K562 (cell line): Measurements from ENCODE around the gene LRRC37A3. TPM values are rescaled to one million over a fixed set of nuclear protein-coding genes. Genes with fewer than 3 reads are reported as not detected.
"Not testable (repeated sequence)": the region's sequence is repeated elsewhere in the genome, so short reads cannot be mapped to it uniquely, and the experiment has no call there.

Experiments
- ATAC-seq: fragments of 200-7000 bp; cut with Tn5 transposase; 3 replicates; pipeline ENCODE4 v1.9.1; 2020; ENCODE audit warnings: moderate library complexity
- BruUV-seq: library from RNA; stranded (reverse); fragments of 400-500 nt; replicated peaks from 2 replicates; lab custom pipeline; 2021; lab: Mats Ljungman, UMichigan
- CTCF ChIA-PET: fragments of 300-600 bp; formaldehyde crosslinking; extraction: SDS; loops from one replicate; lab custom pipeline; 2021; ENCODE audit warnings: low intra/inter-chr PET ratio; lab: Yijun Ruan, JAX
- POLR2A ChIA-PET: fragments of 300-600, 350-650 bp; sonication (Branson Sonifier 250); formaldehyde crosslinking; extraction: SDS; loops from one replicate; lab custom pipeline; 2021; ENCODE audit warnings: antibody characterized with exemption, inconsistent platforms; lab: Yijun Ruan, JAX
- DNase-seq, 4 experiments: peaks; one replicate each; pipeline versions ENCODE4 v3.0.0 to v3.0.0-alpha.2; 2011 to 2018; ENCODE audit warnings: low spot score in 3 of 4, mixed read lengths in 3 of 4; ENCODE audit errors: extremely low read depth in 1 of 4
- FAIRE-seq: peaks from 2 replicates; lab custom pipeline; 2011; peaks lifted over from hg19 to GRCh38; lab: Jason Lieb, UNC
- H2AFZ ChIP-seq: 2 replicates; pipeline ENCODE4 v1.6.0; 2011; ENCODE audit warnings: low read depth, low read length, control low read depth, inconsistent platforms
- H3K27ac ChIP-seq: fragments of 200-600 bp; 3 replicates; pipeline ENCODE4 v1.8.0; 2011; ENCODE audit warnings: low read depth, mild to moderate bottlenecking, control low read depth, inconsistent platforms, low read length, moderate library complexity, mixed read lengths; ENCODE audit errors: extremely low read depth
- H3K27me3 ChIP-seq, 2 experiments: fragments of 300-600 bp in 1 of 2; 2 replicates in 1 of 2; 3 replicates in 1 of 2; pipeline versions ENCODE4 v1.6.0 to v1.8.0; 2011; ENCODE audit warnings: inconsistent platforms in 2 of 2, low read length in 2 of 2, mild to moderate bottlenecking in 1 of 2, mixed read lengths in 1 of 2, moderate library complexity in 1 of 2; ENCODE audit not compliant: control insufficient read depth in 2 of 2, insufficient read depth in 2 of 2
- H3K36me3 ChIP-seq: fragments of 300-600 bp; 3 replicates; pipeline ENCODE4 v1.8.0; 2011; ENCODE audit warnings: mild to moderate bottlenecking, low read length, inconsistent platforms; ENCODE audit not compliant: control insufficient read depth, insufficient read depth
- H3K4me1 ChIP-seq, 2 experiments: fragments of 200-600 bp in 1 of 2; replicated peaks in 1 of 2; 2 replicates in 1 of 2; 3 replicates in 1 of 2; pipeline versions ENCODE4 v1.5.1 to v1.8.0; 2011; ENCODE audit warnings: inconsistent platforms in 2 of 2, low read length in 2 of 2, mild to moderate bottlenecking in 1 of 2, mixed read lengths in 1 of 2, moderate library complexity in 1 of 2; ENCODE audit not compliant: control insufficient read depth in 2 of 2, insufficient read depth in 2 of 2
- H3K4me2 ChIP-seq: 2 replicates; pipeline ENCODE4 v1.6.1; 2011; ENCODE audit warnings: low read length, control low read depth, inconsistent platforms, mixed read lengths; ENCODE audit not compliant: insufficient read depth
- H3K4me3 ChIP-seq: fragments of 200-600 bp; sonication (generic), shearing (Covaris generic); 2 replicates; pipeline ENCODE4 v1.5.1; 2016; ENCODE audit warnings: control low read depth, inconsistent platforms
- H3K79me2 ChIP-seq: fragments of 200-600 bp; 3 replicates; pipeline ENCODE4 v1.8.0; 2011; ENCODE audit warnings: low read length, inconsistent platforms; ENCODE audit not compliant: control insufficient read depth, insufficient read depth
- H3K9ac ChIP-seq, 2 experiments: 2 replicates each; pipeline versions ENCODE4 v1.6.0 to v1.6.1; 2011; ENCODE audit warnings: low read depth in 2 of 2, low read length in 2 of 2, control low read depth in 1 of 2, inconsistent platforms in 1 of 2, mild to moderate bottlenecking in 1 of 2, mixed read lengths in 1 of 2; ENCODE audit not compliant: insufficient read depth in 1 of 2
- H3K9me1 ChIP-seq: one replicate; pipeline ENCODE4 v1.6.0; 2011; ENCODE audit warnings: inconsistent platforms, mild to moderate bottlenecking, low read length, moderate library complexity; ENCODE audit not compliant: control insufficient read depth, insufficient read depth
- H3K9me3 ChIP-seq: replicated peaks from 2 replicates; pipeline ENCODE4 v1.5.1; 2011; ENCODE audit warnings: low read depth, low read length, inconsistent platforms; ENCODE audit not compliant: control insufficient read depth, insufficient read depth
- H4K20me1 ChIP-seq: replicated peaks from 2 replicates; pipeline ENCODE4 v1.6.1; 2011; ENCODE audit warnings: low read length, inconsistent platforms, mixed read lengths; ENCODE audit not compliant: control insufficient read depth, insufficient read depth
- ARID1B ChIP-seq: fragments of 450-650 bp; IDR thresholded peaks from 2 replicates; pipeline ENCODE4 v1.6.1; 2016; ENCODE audit warnings: antibody characterized with exemption, mild to moderate bottlenecking, inconsistent platforms
- DPF2 ChIP-seq: fragments of 450-650 bp; IDR thresholded peaks from 2 replicates; pipeline ENCODE4 v1.6.1; 2016
- FOXK2 ChIP-seq, 2 experiments: fragments of 450-650 bp; IDR thresholded peaks in 1 of 2; conservative IDR thresholded peaks in 1 of 2; 2 replicates each; pipeline ENCODE4 v1.6.1; 2016; ENCODE audit warnings: low read depth in 2 of 2, mild to moderate bottlenecking in 1 of 2
- NFE2 ChIP-seq: IDR thresholded peaks from 2 replicates; pipeline ENCODE4 v1.6.1; 2014; ENCODE audit warnings: antibody characterized with exemption, low read depth
- PBX2 ChIP-seq, 2 experiments: IDR thresholded peaks in 1 of 2; conservative IDR thresholded peaks in 1 of 2; 2 replicates each; pipeline ENCODE4 v1.6.1; 2016; ENCODE audit warnings: low read depth in 2 of 2, mild to moderate bottlenecking in 1 of 2, missing compliant biosample characterization in 1 of 2, missing genetic modification characterization in 1 of 2, moderate library complexity in 1 of 2
- SMARCA4 ChIP-seq: fragments of 450-650 bp; IDR thresholded peaks from 2 replicates; pipeline ENCODE4 v1.6.1; 2016
- ZNF592 ChIP-seq: fragments of 450-650 bp; IDR thresholded peaks from 2 replicates; pipeline ENCODE4 v1.6.1; 2017; ENCODE audit warnings: antibody characterized with exemption, mild to moderate bottlenecking
- WGBS: fragments of 100-300 bp; shearing (Covaris generic); methylation state at CpG from one replicate; pipeline ENCODE4 v1.1.6; 2016; ENCODE audit warnings: low coverage, mixed read lengths; ENCODE audit not compliant: insufficient coverage; ENCODE audit errors: missing lambda C conversion rate; 5-methylcytosine and 5-hydroxymethylcytosine counted together
- in situ Hi-C: fragments of 300-500 bp; cut with MboI; formaldehyde crosslinking; loops from 4 replicates; pipeline ENCODE4 v1.15.0; 2018; ENCODE audit warnings: inconsistent platforms, mixed read lengths
- intact Hi-C: fragments of 100-400 bp; cut with micrococcal nuclease; formaldehyde crosslinking; loops from 2 replicates; pipeline ENCODE4 v1.14.2; 2022
- polyA plus RNA-seq, 8 experiments: library from polyadenylated mRNA; depleted of rRNA in 4 of 8; stranded (reverse) in 5 of 8; unstranded in 3 of 8; fragments of >200 nt; fragmentation: Nextera tagmentation in 2 of 8; fragmentation: Illumina TruSeq in 1 of 8; extraction: Ambion mirVana in 2 of 8; extraction: Trizol in 1 of 8; gene quantifications; 2 replicates each; pipeline versions ENCODE4 v1.2.1 to v1.2.3, GENCODE V29; 2011 to 2014; ENCODE audit warnings: inconsistent platforms in 1 of 8, missing spikeins in 1 of 8
- total RNA-seq, 7 experiments: library from RNA; depleted of rRNA in 6 of 7; stranded (reverse); fragments of >200 nt in 6 of 7; fragmentation: Illumina TruSeq in 2 of 7; extraction: Trizol in 2 of 7; gene quantifications; 2 replicates each; pipeline versions ENCODE4 v1.2.1 to v1.2.3, GENCODE V29; 2011 to 2021; ENCODE audit warnings: low replicate concordance in 1 of 7
- TF ChIP-seq, protein P1 (sequence below): fragments of 450-650 bp; IDR thresholded peaks from 2 replicates; pipeline ENCODE4 v1.6.1; 2016

Gene LRRC37A3
- total and polyA plus RNA-seq, 9 of the 15 experiments (the other 6 are each of a cell fraction or from before 2014, with no cell fraction given): 0.14 to 5.9 (median 2.2) TPM

- Histone ChIP-seq H3K4me1 (peaks cover 31 to 35% of the 10 kb centered on the region in 2 experiments), H2AFZ (peak overlapping the region; percentile 48; the same call in 1 of the 2 replicates)
- FAIRE-seq; H3K79me2 ChIP-seq; H3K4me3 ChIP-seq; ATAC-seq; CTCF ChIA-PET; in situ Hi-C loops; intact Hi-C loops; H3K9me3 ChIP-seq; POLR2A ChIA-PET; BruUV-seq; H3K4me2 ChIP-seq; TF ChIP-seq PBX2 (CRISPR knock-in tag; IDR thresholded peaks at IDR 0.05; ENCODE audit: low read depth): not testable (repeated sequence)
- peak in 1 of 4 experiments; percentile 41 for DNase-seq
- 0 out of 4 replicates have a peak, but pooled peaks of 1 of the 2 experiments have one; percentile 37 for TF ChIP-seq FOXK2 (conservative IDR thresholded peaks at IDR 0.05 in 1 of 2, IDR thresholded peaks at IDR 0.05 in 1 of 2; ENCODE audit: low read depth in 2 of 2)
- TF ChIP-seq PBX2 (tag; conservative IDR thresholded peaks at IDR 0.05; ENCODE audit: low read depth): peak; percentile 38
- peak; percentile 49; the same call in 1 of the 2 replicates for TF ChIP-seq NFE2
- TF ChIP-seq, protein P1, sequence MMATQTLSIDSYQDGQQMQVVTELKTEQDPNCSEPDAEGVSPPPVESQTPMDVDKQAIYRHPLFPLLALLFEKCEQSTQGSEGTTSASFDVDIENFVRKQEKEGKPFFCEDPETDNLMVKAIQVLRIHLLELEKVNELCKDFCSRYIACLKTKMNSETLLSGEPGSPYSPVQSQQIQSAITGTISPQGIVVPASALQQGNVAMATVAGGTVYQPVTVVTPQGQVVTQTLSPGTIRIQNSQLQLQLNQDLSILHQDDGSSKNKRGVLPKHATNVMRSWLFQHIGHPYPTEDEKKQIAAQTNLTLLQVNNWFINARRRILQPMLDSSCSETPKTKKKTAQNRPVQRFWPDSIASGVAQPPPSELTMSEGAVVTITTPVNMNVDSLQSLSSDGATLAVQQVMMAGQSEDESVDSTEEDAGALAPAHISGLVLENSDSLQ: peak; percentile 60
- 0 out of 2 replicates have a peak, but pooled peaks have one; percentile 47 for TF ChIP-seq ZNF592
- TF ChIP-seq ARID1B: 0 out of 2 replicates have a peak, but pooled peaks have one; percentile 27
- peak; percentile 53; the same call in 1 of the 2 replicates for TF ChIP-seq DPF2
- peak; percentile 46; the same call in 1 of the 2 replicates for TF ChIP-seq SMARCA4
- TF ChIP-seq, all 486 proteins: peak for 8; not testable (repeated sequence) for 478
- H3K36me3 ChIP-seq, H4K20me1 ChIP-seq, H3K9me1 ChIP-seq, H3K27me3 ChIP-seq, H3K9ac ChIP-seq: not testable (repeated sequence)
- 3% methylated on average over 2 of the region's 4 CpGs for WGBS
- H3K27ac ChIP-seq: peak overlapping the region; percentile 58; the same call in 1 of the 3 replicates
Measured at GRCh38 chr17:64925244-64925643, 6.0 kb upstream of the LRRC37A3 start.
